H9 (cell line): ENCODE results near the gene CFAP57. TPM values are rescaled to one million over a fixed set of nuclear protein-coding genes. Genes with fewer than 3 reads are reported as not detected.

ENCODE experiments used
- DNase-seq: peaks from one replicate; pipeline ENCODE4 v3.0.0-alpha.2; 2017
- H2AFZ ChIP-seq: one replicate; pipeline ENCODE4 v1.6.1; 2013; ENCODE audit warnings: mild to moderate bottlenecking, low read length, control low read depth, moderate library complexity
- H2AK5ac ChIP-seq: 2 replicates; pipeline ENCODE4 v1.6.1; 2013; ENCODE audit warnings: low read length, control low read depth, mixed read lengths; ENCODE audit not compliant: insufficient read length
- H2BK120ac ChIP-seq: one replicate; pipeline ENCODE4 v1.6.1; 2013; ENCODE audit warnings: low read depth, mild to moderate bottlenecking, low read length, control low read depth, inconsistent platforms; ENCODE audit not compliant: poor library complexity, severe bottlenecking
- H2BK12ac ChIP-seq: 2 replicates; pipeline ENCODE4 v1.6.1; 2013; ENCODE audit warnings: low read length, control low read depth, mixed read lengths, low read depth; ENCODE audit not compliant: insufficient read length
- H2BK15ac ChIP-seq: 2 replicates; pipeline ENCODE4 v1.6.1; 2013; ENCODE audit warnings: low read depth, low read length, control low read depth
- H2BK20ac ChIP-seq: one replicate; pipeline ENCODE4 v1.6.1; 2013; ENCODE audit warnings: low read depth, mild to moderate bottlenecking, low read length, control low read depth, inconsistent platforms; ENCODE audit not compliant: poor library complexity, severe bottlenecking
- H2BK5ac ChIP-seq: 2 replicates; pipeline ENCODE4 v1.6.1; 2013; ENCODE audit warnings: low read length, control low read depth, mixed read lengths; ENCODE audit not compliant: insufficient read length
- H3K14ac ChIP-seq: 2 replicates; pipeline ENCODE4 v1.6.1; 2013; ENCODE audit warnings: low read length, control low read depth; ENCODE audit not compliant: insufficient read depth
- H3K18ac ChIP-seq: 2 replicates; pipeline ENCODE4 v1.6.1; 2013; ENCODE audit warnings: low read depth, mild to moderate bottlenecking, mixed read lengths, low read length, control low read depth; ENCODE audit not compliant: insufficient read length
- H3K23ac ChIP-seq: 2 replicates; pipeline ENCODE4 v1.6.1; 2013; ENCODE audit warnings: low read length, control low read depth, mixed read lengths, low read depth; ENCODE audit not compliant: insufficient read length
- H3K23me2 ChIP-seq: 2 replicates; pipeline ENCODE4 v1.6.1; 2013; ENCODE audit warnings: low read depth, mild to moderate bottlenecking, mixed read lengths, low read length, control low read depth; ENCODE audit not compliant: insufficient read length, poor library complexity, severe bottlenecking
- H3K27ac ChIP-seq: 2 replicates; pipeline ENCODE4 v1.5.1; 2013; ENCODE audit warnings: low read length, control low read depth, mixed read lengths, low read depth; ENCODE audit not compliant: insufficient read length
- H3K27me3 ChIP-seq: 2 replicates; pipeline ENCODE4 v1.6.1; 2013; ENCODE audit warnings: low read length, control low read depth, inconsistent platforms; ENCODE audit not compliant: insufficient read depth
- H3K4ac ChIP-seq: 2 replicates; pipeline ENCODE4 v1.6.1; 2013; ENCODE audit warnings: low read depth, mild to moderate bottlenecking, control low read depth, inconsistent platforms, low read length, moderate library complexity
- H3K4me1 ChIP-seq: 2 replicates; pipeline ENCODE4 v1.6.1; 2013; ENCODE audit warnings: low read length, control low read depth, inconsistent platforms; ENCODE audit not compliant: insufficient read depth
- H3K4me2 ChIP-seq: 2 replicates; pipeline ENCODE4 v1.6.1; 2013; ENCODE audit warnings: low read length, control low read depth, mixed read lengths; ENCODE audit not compliant: insufficient read length, insufficient read depth
- H3K56ac ChIP-seq: 2 replicates; pipeline ENCODE4 v1.6.1; 2013; ENCODE audit warnings: low read depth, mild to moderate bottlenecking, mixed read lengths, low read length, control low read depth; ENCODE audit not compliant: insufficient read length
- H3K79me1 ChIP-seq: 2 replicates; pipeline ENCODE4 v1.6.1; 2013; ENCODE audit warnings: low read depth, mild to moderate bottlenecking, moderate library complexity, low read length, control low read depth, inconsistent platforms; ENCODE audit not compliant: insufficient read depth, poor library complexity, severe bottlenecking
- H3K79me2 ChIP-seq: 2 replicates; pipeline ENCODE4 v1.6.1; 2013; ENCODE audit warnings: low read length, control low read depth, inconsistent platforms; ENCODE audit not compliant: insufficient read depth
- H3K9ac ChIP-seq: 2 replicates; pipeline ENCODE4 v1.6.1; 2013; ENCODE audit warnings: low read length, control low read depth, mixed read lengths; ENCODE audit not compliant: insufficient read length; ENCODE audit errors: extremely low read depth
- H3K9me3 ChIP-seq: one replicate; pipeline ENCODE4 v1.6.1; 2013; ENCODE audit warnings: low read depth, low read length, inconsistent platforms; ENCODE audit not compliant: control insufficient read depth
- H3T11ph ChIP-seq: one replicate; pipeline ENCODE4 v1.6.1; 2013; ENCODE audit warnings: mild to moderate bottlenecking, low read length, control low read depth, inconsistent platforms
- H4K20me1 ChIP-seq: one replicate; pipeline ENCODE4 v1.6.1; 2013; ENCODE audit not compliant: control insufficient read depth, insufficient read length, insufficient read depth
- H4K5ac ChIP-seq: 2 replicates; pipeline ENCODE4 v1.6.1; 2013; ENCODE audit warnings: low read depth, mild to moderate bottlenecking, mixed read lengths, low read length, control low read depth; ENCODE audit not compliant: insufficient read length
- H4K8ac ChIP-seq: replicated peaks from 2 replicates; pipeline ENCODE4 v1.6.1; 2013; ENCODE audit warnings: low read length, control low read depth, mixed read lengths, low read depth; ENCODE audit not compliant: insufficient read length
- H4K91ac ChIP-seq: 2 replicates; pipeline ENCODE4 v1.6.1; 2013; ENCODE audit warnings: low read depth, mild to moderate bottlenecking, moderate library complexity, mixed read lengths, low read length, control low read depth; ENCODE audit not compliant: insufficient read length
- H3K27ac Mint-ChIP-seq, 3 experiments: 2 replicates in 2 of 3; 3 replicates in 1 of 3; pipeline ENCODE4 v1.8.0; 2020 to 2021; ENCODE audit warnings: mixed read lengths in 3 of 3, mild to moderate bottlenecking in 1 of 3, moderate library complexity in 1 of 3
- H3K27me3 Mint-ChIP-seq: 2 replicates; pipeline ENCODE4 v1.8.0; 2021; ENCODE audit warnings: low read depth, mild to moderate bottlenecking, moderate library complexity, mixed read lengths
- H3K36me3 Mint-ChIP-seq, 3 experiments: 2 replicates in 2 of 3; 3 replicates in 1 of 3; pipeline ENCODE4 v1.8.0; 2020 to 2021; ENCODE audit warnings: low read depth in 3 of 3, mixed read lengths in 3 of 3; ENCODE audit not compliant: insufficient read depth in 1 of 3
- H3K4me1 Mint-ChIP-seq, 2 experiments: 2 replicates each; pipeline ENCODE4 v1.8.0; 2020; ENCODE audit warnings: mixed read lengths in 2 of 2
- H3K4me3 Mint-ChIP-seq, 2 experiments: 2 replicates in 1 of 2; 3 replicates in 1 of 2; pipeline ENCODE4 v1.8.0; 2020 to 2021; ENCODE audit warnings: mild to moderate bottlenecking in 2 of 2, mixed read lengths in 2 of 2, moderate library complexity in 1 of 2
- H3K9me3 Mint-ChIP-seq, 2 experiments: 2 replicates in 1 of 2; 3 replicates in 1 of 2; pipeline ENCODE4 v1.8.0; 2020; ENCODE audit warnings: mild to moderate bottlenecking in 2 of 2, mixed read lengths in 2 of 2, moderate library complexity in 1 of 2
- WGBS: extraction: QIAGEN DNeasy Blood & Tissue Kit; methylation state at CpG from one replicate; pipeline ENCODE4 v1.1.7; 2013; ENCODE audit warnings: missing lambda C conversion rate, low lambda C conversion rate, mixed read lengths; ENCODE audit not compliant: insufficient read length; ENCODE audit errors: extremely low coverage; 5-methylcytosine and 5-hydroxymethylcytosine counted together
- total RNA-seq: library from RNA; stranded (reverse); gene quantifications from 2 replicates; pipeline ENCODE4 v1.2.1, GENCODE V29; 2021
- TF ChIP-seq, protein P1 (sequence below): fragments of 200-600 bp; sonication (generic); conservative IDR thresholded peaks from 3 replicates; pipeline ENCODE4 v1.8.0; 2021; ENCODE audit warnings: antibody characterized with exemption, mild to moderate bottlenecking

The CFAP57 gene
- total RNA-seq, 1 experiment from 2014 or later = 0.33 TPM

DNA sequence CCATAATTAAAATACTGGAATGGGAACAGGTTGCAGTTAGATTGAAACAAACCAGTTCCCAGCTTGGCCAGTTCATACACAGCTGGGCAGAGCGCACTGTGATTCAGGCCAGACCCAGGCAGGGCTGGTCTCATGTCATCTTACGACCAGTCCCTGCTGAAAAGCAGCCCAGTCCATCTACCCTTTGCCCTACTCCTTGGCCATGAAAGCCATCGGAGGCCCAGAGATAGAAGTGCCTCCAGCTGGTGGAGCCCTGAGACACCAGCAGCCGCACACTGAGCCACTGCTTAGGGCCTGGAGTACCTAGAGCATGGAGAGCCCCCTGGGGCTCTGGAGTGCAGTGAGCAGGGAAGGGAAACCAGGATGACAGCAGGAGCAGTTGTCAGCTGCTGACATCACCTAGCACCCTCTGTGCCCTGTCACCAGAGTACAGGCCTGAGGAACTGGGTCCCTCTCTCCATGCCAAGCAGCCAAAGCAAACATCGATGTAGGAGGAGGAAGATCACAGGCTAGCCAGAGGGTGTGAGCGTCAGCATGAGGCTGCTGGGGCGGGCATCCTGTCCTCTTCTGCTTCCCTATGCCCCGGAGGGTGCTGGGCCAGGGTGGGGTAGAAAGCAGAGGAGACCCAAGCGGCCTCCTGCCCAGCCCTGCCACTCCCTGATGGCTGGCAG, 63.5 kb downstream of the CFAP57 start:
- Histone ChIP-seq H3K79me2 (no peaks in the 10 kb centered on the region), H3K4me2 (no peak overlapping the region), H3K18ac (no peak overlapping the region), H3K27me3 (no peaks in the 10 kb centered on the region), H2BK20ac (no peak overlapping the region), H3K9ac (no peak overlapping the region), H4K20me1 (no peaks in the 10 kb centered on the region), H2AK5ac (no peak overlapping the region), H3K23me2 (no peaks in the 10 kb centered on the region), H3K4me1 (no peaks in the 10 kb centered on the region), H3K79me1 (no peaks in the 10 kb centered on the region), H4K8ac (no peak overlapping the region), H3K23ac (no peak overlapping the region), H4K5ac (no peak overlapping the region), H2BK12ac (no peak overlapping the region), H3K9me3 (no peaks in the 10 kb centered on the region), H2BK120ac (no peak overlapping the region), H3K4ac (no peak overlapping the region), H2BK15ac (no peak overlapping the region), H3T11ph (no peak overlapping the region), H3K56ac (no peak overlapping the region), H4K91ac (no peak overlapping the region), H3K14ac (no peak overlapping the region), H3K27ac (no peak overlapping the region), H2AFZ (no peak overlapping the region), H2BK5ac (no peak overlapping the region)
- WGBS = no CpG with 5 or more reads among the region's 9 CpGs
- Mint-ChIP-seq H3K4me1 (peaks cover 5 to 7% of the 10 kb centered on the region in 2 experiments), H3K27me3 (peaks cover 3% of the 10 kb centered on the region; the same call in 1 of the 2 replicates), H3K9me3 (peaks cover 3 to 5% of the 10 kb centered on the region in 2 experiments; a peak in 3 of 5 replicates), H3K27ac (no peak overlapping the region), H3K4me3 (no peak overlapping the region), H3K36me3 (no peaks in the 10 kb centered on the region)
- DNase-seq = no peak
- TF ChIP-seq, protein P1, sequence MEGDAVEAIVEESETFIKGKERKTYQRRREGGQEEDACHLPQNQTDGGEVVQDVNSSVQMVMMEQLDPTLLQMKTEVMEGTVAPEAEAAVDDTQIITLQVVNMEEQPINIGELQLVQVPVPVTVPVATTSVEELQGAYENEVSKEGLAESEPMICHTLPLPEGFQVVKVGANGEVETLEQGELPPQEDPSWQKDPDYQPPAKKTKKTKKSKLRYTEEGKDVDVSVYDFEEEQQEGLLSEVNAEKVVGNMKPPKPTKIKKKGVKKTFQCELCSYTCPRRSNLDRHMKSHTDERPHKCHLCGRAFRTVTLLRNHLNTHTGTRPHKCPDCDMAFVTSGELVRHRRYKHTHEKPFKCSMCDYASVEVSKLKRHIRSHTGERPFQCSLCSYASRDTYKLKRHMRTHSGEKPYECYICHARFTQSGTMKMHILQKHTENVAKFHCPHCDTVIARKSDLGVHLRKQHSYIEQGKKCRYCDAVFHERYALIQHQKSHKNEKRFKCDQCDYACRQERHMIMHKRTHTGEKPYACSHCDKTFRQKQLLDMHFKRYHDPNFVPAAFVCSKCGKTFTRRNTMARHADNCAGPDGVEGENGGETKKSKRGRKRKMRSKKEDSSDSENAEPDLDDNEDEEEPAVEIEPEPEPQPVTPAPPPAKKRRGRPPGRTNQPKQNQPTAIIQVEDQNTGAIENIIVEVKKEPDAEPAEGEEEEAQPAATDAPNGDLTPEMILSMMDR = no peak
